GM12801 (cell line): ENCODE results near the gene KRT84.

Experiments used
- TF ChIP-seq, protein P1 (sequence below): IDR thresholded peaks from one replicate; pipeline ENCODE4 v1.5.1; 2011; ENCODE audit warnings: control low read depth; ENCODE audit not compliant: insufficient read length; ENCODE audit errors: extremely low read depth

KRT84 gene

DNA sequence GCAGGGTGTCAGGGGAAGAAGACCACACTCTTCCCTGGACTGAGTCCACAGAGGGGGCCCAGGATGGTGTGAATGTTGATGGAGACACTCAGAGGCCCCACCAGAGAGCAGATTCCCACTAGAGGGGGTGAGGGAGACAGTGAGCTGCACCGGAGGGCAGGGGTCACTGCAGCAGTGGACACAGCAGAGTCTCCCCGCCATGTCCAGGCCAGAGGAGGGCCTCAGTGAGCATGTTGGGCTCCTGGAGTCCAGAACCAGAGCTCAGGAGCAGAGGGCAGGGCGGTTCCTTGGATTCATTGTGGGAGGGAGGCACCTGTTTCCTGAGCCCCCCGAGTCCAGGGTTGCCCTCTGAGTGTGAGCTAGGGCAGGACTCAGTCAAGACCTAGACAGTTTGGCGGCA, 22.5 kb upstream of the KRT84 start:
- TF ChIP-seq, protein P1, sequence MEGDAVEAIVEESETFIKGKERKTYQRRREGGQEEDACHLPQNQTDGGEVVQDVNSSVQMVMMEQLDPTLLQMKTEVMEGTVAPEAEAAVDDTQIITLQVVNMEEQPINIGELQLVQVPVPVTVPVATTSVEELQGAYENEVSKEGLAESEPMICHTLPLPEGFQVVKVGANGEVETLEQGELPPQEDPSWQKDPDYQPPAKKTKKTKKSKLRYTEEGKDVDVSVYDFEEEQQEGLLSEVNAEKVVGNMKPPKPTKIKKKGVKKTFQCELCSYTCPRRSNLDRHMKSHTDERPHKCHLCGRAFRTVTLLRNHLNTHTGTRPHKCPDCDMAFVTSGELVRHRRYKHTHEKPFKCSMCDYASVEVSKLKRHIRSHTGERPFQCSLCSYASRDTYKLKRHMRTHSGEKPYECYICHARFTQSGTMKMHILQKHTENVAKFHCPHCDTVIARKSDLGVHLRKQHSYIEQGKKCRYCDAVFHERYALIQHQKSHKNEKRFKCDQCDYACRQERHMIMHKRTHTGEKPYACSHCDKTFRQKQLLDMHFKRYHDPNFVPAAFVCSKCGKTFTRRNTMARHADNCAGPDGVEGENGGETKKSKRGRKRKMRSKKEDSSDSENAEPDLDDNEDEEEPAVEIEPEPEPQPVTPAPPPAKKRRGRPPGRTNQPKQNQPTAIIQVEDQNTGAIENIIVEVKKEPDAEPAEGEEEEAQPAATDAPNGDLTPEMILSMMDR: no peak

DNA sequence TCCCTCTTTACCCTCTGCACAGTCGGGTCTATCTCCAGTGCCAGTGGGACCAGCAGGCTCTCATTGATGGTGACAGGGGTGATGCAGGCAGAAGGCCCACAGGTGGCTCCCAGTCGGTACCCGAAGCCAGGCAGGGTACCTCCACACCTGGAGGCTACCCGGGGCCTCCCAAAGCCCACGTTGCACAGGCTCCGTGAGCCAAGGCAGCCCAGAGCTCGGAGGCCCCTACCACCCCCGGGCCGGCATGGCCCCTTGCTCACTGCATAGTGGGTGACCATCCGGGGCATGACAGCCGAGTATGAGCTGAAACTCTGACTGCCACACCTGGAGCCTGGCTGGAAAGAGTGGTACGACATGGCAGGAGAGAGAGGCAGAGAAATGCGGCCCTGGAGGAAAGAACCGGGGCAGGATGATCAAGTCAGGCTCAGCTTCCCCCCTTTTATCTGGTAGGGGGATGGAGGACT, 20.5 kb upstream of the KRT84 start, which contains the start of gene KRT82:
Gene KRT82 (minus strand): TSS at position 414 of the 464 bp plus-strand sequence. CDS start 58 bp downstream, at position 356.
- TF ChIP-seq, protein P1: no peak

DNA sequence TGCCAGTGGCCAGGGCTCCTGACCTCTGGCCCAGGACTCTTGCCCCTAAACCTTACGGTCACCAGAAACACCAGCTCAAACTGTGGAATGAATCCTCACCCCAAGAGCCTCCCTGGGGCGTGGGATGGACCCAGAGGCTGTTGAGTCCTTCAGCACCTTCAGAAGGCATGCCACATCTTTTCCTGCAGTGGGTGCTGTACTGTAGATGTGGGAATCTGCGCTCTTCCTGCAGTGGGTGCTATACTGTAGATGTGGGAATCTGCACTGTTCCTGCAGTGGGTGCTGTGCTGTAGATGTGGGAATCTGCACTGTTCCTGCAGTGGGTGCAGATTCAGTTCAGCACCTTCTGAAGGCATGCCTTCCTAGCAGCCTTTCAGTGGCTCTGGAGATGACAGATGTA, 19.5 kb upstream of the KRT84 start:
- TF ChIP-seq, protein P1: no peak

DNA sequence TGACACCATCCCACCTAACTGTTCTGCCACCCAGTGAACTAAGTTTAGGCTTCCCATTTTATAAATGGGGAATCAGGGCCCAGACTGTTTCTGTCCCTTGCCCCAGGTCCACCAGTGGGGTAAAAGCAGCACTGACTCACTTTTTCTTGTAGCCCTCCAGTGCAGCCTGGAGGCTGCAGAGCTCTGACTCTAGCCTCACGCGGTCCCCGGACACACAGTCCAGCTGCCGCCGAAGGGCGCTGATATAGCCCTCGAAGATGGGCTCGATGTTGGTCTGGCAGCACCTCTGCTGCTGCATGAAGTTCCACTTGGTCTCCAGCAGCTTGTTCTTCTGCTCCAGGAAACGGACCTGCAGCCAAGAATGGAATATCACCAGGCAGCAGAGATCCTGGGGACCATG, 18.1 kb upstream of the KRT84 start:
- TF ChIP-seq, protein P1: no peak

DNA sequence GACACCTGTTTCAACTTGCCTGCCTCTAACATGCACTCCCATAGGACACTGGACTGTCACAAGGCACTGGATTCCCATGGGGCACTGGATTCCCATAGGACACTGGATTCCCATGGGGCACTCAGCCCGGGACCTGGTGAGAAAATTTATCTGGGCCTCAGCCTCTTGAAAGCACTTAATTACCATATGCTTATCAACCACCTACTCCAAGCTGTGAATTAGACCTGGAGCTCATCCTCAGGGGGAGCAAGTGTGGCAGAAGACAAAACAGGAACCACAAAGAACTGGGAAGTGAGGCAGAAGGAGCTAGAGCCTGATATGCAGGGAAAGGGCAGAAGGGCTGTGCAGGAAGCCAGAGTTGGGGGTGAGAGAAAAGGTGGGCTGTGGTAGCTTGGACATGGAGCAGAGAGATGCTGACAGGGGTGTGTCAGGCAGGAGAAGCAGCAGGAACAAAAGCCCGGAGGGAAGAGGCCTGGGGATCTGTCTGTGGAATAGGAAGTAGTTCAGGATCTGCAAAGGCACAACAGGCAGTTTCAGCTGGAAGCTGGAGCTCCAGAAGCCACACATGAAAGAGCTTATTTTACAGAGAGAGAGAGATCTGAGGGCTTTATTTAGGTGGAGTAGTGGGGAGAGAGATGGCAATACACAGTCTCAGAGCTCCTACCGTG, 17.6 kb upstream of the KRT84 start:
- TF ChIP-seq, protein P1: no peak

DNA sequence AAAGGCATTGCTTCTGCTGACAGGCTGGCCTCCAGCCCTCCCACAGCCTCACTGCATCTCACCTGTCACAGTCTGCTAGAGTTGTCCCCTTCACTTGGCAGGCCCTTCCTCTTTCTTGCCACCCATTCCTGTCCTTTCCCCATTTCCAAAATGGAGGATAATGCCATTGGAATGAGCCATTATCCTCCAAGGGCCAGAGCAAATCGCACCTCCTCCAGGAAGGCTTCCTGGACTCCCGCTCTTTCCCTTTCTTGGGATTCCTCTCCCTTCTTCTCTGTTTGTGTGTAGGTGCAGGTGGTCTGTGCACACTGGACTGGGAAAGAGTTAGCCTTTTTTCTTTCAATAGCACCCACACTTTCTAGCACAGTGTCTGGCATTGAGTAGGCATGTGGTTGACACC, 16.9 kb upstream of the KRT84 start:
- TF ChIP-seq, protein P1: no peak

DNA sequence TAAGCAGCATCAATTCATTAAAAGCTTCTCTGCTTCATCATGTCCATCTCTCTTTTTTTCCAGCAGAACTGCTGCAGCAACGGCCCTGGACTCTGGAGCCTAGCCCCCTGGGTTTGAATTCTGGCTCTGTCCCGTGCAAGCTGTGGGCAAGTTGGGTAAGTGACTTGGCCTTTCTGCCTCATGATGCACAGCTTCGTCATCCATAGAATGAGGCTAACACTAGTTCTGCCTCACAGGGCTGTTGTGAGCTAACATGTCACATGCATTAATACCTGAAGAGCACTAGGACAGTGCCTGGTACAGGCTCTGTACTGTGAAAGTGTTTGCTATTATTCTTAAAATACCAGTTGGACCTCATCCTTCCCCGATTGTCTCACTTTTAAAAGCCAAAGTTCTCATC, 16.5 kb upstream of the KRT84 start:
- TF ChIP-seq, protein P1: no peak
